Kidney (tissue), 14 donors: ENCODE data around the gene TUT7. TPM values are rescaled to one million over a fixed set of nuclear protein-coding genes. Genes with fewer than 3 reads are reported as not detected.

Experiments used
- DNase-seq, 5 donors: peaks; one replicate each; pipeline ENCODE4 v3.0.0-alpha.2; 2013 to 2020
- FAIRE-seq: peaks from 2 replicates; lab custom pipeline; 2012; peaks lifted over from hg19 to GRCh38; lab: Jason Lieb, UNC
- H3K27ac ChIP-seq, 2 donors: one replicate each; pipeline ENCODE4 v1.7.0; 2013; ENCODE audit warnings: low read depth in 2 of 2, low read length in 2 of 2, inconsistent platforms in 1 of 2
- H3K27me3 ChIP-seq: one replicate; pipeline ENCODE4 v1.7.1; 2013; ENCODE audit warnings: low read length, inconsistent platforms; ENCODE audit not compliant: control insufficient read depth, insufficient read depth
- H3K36me3 ChIP-seq, 3 donors: one replicate each; pipeline versions ENCODE4 v1.7.0 to v1.7.1; 2013; ENCODE audit warnings: low read length in 3 of 3, control low read depth in 1 of 3, inconsistent platforms in 1 of 3; ENCODE audit not compliant: insufficient read depth in 3 of 3, control insufficient read depth in 2 of 3
- H3K4me1 ChIP-seq, 3 donors: one replicate each; pipeline versions ENCODE4 v1.7.0 to v1.7.1; 2013; ENCODE audit warnings: low read length in 3 of 3, inconsistent platforms in 1 of 3, low read depth in 1 of 3; ENCODE audit not compliant: control insufficient read depth in 2 of 3, insufficient read depth in 2 of 3
- H3K4me3 ChIP-seq, 3 donors: one replicate each; pipeline versions ENCODE4 v1.7.0 to v1.8.1; 2013; ENCODE audit warnings: low read length in 3 of 3, control low read depth in 1 of 3, inconsistent platforms in 1 of 3
- H3K9ac ChIP-seq, 3 donors: one replicate each; pipeline versions ENCODE4 v1.7.0 to v1.7.1; 2013; ENCODE audit warnings: low read length in 3 of 3, control low read depth in 1 of 3, inconsistent platforms in 1 of 3
- H3K9me3 ChIP-seq, 3 donors: one replicate each; pipeline versions ENCODE4 v1.7.0 to v1.7.1; 2013; ENCODE audit warnings: low read length in 3 of 3, control low read depth in 1 of 3, inconsistent platforms in 1 of 3; ENCODE audit not compliant: control insufficient read depth in 2 of 3, insufficient read depth in 1 of 3
- CTCF ChIP-seq: IDR thresholded peaks from 3 replicates; pipeline ENCODE4 v1.5.1; 2012; ENCODE audit warnings: mild to moderate bottlenecking, moderate library complexity, borderline replicate concordance; ENCODE audit not compliant: insufficient read depth; ENCODE audit errors: extremely low read depth
- intact Hi-C: fragments of 100-400 bp; cut with DNase I; formaldehyde crosslinking; loops from one replicate; pipeline ENCODE4 v1.11.1; 2022
- polyA plus RNA-seq: library from polyadenylated mRNA; stranded (reverse); fragments of 350-450 nt; fragmentation: Illumina TruSeq; extraction: RNeasy Lipid Tissue Mini Kit (QIAGEN cat#74804); gene quantifications from one replicate; pipeline ENCODE4 v1.2.3, GENCODE V29; 2014; ENCODE audit warnings: low read depth, low replicate concordance; ENCODE audit not compliant: insufficient read depth
- total RNA-seq: library from RNA; stranded (reverse); fragmentation: NEBNext Ultra II Directional; extraction: Animal tissue kit (Norgen Biotek cat#: 25700); gene quantifications from one replicate; pipeline ENCODE4 v1.2.1, GENCODE V29; 2021
- donor health status: control.
- donor health status: control.
- donor health status: control.
- donor health status: control.
- donor health status: control.
- donor health status: DM: yes; HTN: yes; CAD: no.
- donor health status: Normal renal cell carcinoma (clear cell type).

The TUT7 gene
- total and polyA plus RNA-seq, 2 donors from 2014 or later, result 6.6 to 26.0 TPM

- Histone ChIP-seq H3K27me3 (no peaks in the 10 kb centered on the region), H3K36me3 (peaks cover 3 to 59% (median 27%) of the 10 kb centered on the region in 3 donors), H3K4me1 (no peaks in the 10 kb centered on the region), H3K4me3 (no peak overlapping the region), H3K9ac (no peak overlapping the region), H3K9me3 (no peaks in the 10 kb centered on the region), H3K27ac (no peak overlapping the region)
- DNase-seq (no peak), FAIRE-seq (no peak)
- intact Hi-C loops, result no loop called here
- TF ChIP-seq CTCF, result no peak
Observed at GRCh38 chr9:86340356-86341006, 13.7 kb downstream of the TUT7 start.

- H3K4me1 ChIP-seq, result no peaks in the 10 kb centered on the region
- no peak for FAIRE-seq
Observed at GRCh38 chr9:86337469-86338108, 16.6 kb downstream of the TUT7 start.

GRCh38 chr9:86336058-86336457, 18.2 kb downstream of the TUT7 start:
- Histone ChIP-seq H3K9me3 (no peaks in the 10 kb centered on the region), H3K27me3 (no peaks in the 10 kb centered on the region), H3K9ac (no peak overlapping the region), H3K4me3 (no peak overlapping the region), H3K27ac (no peak overlapping the region), H3K36me3 (peaks cover under 1 to 48% (median 31%) of the 10 kb centered on the region in 3 donors), H3K4me1 (no peaks in the 10 kb centered on the region)
- FAIRE-seq, result no peak
- no peak for TF ChIP-seq CTCF
- intact Hi-C loops, result no loop called here
- no peak for DNase-seq

More at GRCh38 chr9:86337469-86338108, 16.6 kb downstream of the TUT7 start:
- intact Hi-C loops, result no loop called here
- DNase-seq, result no peak
- Histone ChIP-seq H3K4me3 (no peak overlapping the region), H3K27ac (no peak overlapping the region), H3K9ac (no peak overlapping the region), H3K27me3 (no peaks in the 10 kb centered on the region), H3K36me3 (peaks cover 3 to 62% (median 33%) of the 10 kb centered on the region in 3 donors), H3K9me3 (no peaks in the 10 kb centered on the region)
- no peak for TF ChIP-seq CTCF
